NCI-H1092 (cell line): ENCODE measurements around the gene WDR77.

ENCODE experiments used
- DNase-seq: peaks from one replicate; lab custom pipeline; 2025; lab: John Stamatoyannopoulos, UW

WDR77 gene

DNA sequence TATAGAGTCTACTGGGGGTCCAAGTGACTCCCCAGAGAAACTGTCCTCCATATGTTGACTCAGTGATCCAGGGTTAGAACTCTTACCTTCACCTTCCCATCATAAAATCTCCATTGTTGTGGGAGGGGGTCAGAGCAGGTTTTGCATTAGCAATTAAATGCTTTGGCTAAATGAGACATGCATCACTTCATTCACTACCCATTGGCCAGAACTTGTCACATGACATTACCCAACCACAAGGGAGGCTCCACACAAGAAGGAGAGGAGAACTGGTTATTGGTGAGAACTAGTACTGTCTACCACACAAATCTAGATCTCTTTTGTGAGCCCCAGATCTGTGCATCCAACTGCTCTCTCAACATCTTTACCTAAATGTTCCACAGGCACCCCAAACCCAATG lies 20.5 kb upstream of the WDR77 start:
- no peak for DNase-seq

DNA sequence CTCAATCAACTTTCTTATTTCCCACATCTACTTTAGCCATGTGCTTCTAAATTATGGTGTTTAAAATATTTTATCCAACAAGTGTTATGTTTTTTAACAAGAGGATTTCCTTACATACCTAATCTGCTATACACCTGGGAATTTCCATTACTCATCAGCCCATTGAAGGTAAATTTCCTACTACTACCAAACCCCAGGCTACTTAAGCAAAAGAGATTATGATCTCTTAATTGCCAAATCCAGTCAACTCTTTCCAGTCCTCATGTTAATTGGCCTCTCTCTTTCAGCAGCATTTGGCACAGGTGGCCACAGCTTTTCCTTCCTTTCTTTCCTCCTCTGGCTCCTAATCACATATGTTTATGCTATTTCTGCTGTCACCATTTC lies 19.7 kb upstream of the WDR77 start:
- DNase-seq, result no peak

DNA sequence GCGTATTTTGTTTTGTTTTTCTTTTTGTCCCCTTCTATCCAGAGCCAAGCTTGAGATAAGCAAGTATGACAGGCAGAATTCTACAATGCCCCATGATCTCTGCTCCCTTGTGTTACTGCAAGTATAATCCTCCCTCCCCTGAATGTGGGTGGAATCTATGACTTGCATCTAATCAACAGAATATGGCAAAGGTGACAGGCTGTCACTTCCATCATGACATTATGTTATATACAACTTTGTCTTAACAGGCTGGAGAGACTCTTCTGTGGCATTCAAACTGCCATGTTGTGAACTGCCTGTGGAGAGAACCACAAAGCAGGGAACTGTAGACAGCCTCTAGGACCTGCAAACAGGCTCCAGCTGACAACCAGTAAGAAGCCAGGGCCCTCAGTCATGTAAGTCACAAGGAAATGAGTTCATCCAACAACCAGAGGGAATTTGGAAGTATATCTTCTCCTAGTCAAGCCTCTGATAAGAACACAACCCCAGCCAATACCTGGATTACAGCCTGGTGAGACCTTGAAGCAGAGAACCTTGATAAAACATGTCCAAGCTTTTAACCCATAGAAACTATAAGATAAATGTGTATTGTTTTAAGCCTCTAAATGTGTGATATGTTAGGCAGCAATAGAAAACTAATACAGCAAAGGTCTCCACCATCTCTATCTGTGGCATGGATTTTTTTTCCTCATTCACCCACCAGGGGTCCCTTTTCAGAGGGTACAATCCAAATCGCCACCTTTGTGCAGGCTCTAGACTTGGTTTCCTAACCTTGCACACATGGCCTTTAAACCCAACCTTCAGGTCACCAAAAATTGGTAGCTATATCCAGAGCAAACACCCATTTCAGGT lies 19.0 kb upstream of the WDR77 start:
- no peak for DNase-seq

DNA sequence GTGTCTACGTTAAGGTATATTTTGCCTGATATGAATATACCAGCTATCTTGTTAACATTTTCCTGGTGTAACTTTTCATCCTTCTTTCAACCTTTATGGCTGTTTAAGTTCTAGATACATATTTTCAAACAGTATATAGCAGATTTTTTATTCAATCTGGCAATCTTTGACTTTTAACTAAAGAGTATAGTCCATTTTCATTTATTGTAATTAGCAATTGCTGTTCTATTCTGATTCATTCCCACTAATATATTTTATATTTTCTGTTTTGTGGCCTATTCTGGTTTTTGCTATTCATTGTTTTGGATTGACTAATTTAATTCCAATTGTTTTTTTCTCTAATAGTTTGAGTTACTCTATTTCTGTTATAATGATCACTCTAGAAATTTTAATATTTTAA lies 17.4 kb upstream of the WDR77 start:
- no peak for DNase-seq

DNA sequence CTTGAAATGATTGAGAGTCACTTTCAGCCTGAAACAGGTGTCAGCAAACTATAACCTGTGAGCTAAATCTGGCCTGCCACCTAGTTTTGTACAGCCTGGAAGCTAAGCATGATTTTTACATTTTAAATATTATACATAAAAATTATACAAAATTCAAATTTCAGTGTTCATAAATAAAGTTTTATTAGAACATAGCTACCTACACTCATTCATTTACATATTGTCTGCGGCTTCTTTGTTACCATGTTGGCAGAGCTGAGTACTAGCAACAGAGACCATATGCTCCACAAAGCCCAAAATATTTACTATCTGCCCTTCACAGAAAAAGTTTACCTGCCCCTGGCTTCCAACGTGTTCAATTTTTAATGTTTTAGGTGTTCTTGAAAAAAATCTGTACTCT lies 16.7 kb upstream of the WDR77 start:
- no peak for DNase-seq

DNA sequence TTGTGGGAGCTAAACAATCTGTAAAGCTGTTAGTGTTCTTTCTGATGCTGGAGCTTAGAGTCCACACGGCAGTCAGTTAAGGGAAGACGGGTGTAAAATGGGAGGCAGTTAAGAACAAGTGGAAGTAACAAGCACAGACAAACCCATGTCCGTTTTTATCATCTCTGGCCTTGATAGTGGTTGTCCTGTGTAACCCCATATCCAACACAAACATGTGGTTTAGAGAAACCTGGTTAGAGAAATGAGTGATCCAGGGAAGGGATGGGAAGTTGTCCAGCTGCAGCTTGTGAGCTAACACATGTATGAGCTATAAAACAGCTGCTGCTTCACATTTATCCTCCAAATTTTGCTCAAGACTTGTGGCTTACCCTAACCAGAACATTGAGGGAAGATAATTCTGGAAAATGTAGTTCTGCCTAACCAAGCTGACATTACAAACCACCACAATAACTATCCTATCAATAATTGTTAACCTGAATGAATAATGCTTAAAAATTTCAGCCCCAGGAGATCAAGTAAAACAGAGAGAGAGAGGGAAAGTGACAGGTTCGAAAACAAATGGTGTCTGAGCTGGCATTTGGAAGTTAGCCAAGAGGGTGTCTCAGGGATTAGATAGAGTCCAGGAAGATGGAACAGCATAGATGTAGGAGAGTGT lies 14.1 kb upstream of the WDR77 start:
- DNase-seq, result no peak

DNA sequence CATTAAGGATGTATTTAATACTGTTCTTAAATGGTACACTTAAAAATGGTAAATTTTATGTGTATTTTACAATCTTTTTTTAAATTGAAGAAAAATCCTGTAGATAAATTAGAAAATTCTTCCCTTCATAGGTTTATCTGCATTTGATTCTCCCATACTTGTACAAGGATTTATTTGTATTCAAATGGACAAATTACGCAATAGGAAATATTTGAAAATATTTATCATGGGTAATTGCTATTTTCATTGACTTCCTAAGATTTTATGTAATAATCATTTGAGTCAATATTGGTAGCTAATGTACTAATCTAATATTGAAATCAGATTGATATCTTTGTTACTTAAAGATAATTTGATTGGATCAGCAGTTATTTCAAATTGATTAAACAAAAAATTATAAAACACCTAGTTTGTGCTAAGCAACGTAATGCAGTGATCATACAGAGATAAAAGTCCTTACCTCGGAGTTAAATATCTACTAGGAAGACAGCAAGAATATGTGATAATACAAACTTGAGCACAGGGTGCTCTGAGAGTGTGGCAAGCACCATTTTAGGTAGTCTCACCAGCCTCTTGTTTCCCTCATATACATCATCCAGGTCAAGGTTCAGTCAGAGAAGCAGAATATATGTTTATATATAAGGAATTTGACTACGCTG lies 13.4 kb upstream of the WDR77 start:
- no peak for DNase-seq

DNA sequence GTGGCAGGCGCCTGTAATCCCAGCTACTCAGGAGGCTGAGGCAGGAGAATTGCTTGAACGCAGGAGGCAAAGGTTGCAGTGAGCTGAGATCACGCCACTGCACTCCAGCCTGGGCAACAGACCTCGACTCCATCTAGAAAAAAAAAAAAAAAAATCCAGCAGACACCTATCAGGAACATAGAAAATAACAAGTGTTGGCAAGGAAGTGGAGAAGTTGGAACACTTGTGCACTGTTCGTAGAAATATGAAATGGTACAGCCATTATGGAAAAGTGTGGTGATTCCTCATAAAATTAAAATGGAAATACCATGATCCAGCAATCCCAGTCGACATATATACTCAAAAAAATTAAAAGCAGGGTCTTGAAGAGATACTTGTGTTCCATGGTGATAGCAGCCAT lies 12.7 kb upstream of the WDR77 start:
- DNase-seq, result no peak

DNA sequence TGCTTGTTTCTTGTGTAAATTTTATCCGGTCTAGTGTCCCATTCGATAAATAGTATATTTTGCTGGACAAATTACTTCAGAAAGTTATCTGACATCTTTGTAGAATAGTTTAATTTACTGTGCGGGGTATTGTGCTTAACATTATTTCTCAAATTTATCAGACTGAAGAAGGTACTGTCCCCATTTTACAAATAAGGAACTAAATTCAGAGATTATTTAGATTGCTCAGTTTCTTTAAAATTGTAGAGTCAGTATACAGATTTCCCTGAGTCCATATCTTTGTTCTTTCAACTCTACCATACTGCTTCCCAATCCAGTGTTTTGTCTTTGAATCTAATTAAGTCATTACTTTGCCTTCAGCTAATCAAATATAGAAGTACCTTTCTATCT lies 6.6 kb upstream of the WDR77 start:
- no peak for DNase-seq

DNA sequence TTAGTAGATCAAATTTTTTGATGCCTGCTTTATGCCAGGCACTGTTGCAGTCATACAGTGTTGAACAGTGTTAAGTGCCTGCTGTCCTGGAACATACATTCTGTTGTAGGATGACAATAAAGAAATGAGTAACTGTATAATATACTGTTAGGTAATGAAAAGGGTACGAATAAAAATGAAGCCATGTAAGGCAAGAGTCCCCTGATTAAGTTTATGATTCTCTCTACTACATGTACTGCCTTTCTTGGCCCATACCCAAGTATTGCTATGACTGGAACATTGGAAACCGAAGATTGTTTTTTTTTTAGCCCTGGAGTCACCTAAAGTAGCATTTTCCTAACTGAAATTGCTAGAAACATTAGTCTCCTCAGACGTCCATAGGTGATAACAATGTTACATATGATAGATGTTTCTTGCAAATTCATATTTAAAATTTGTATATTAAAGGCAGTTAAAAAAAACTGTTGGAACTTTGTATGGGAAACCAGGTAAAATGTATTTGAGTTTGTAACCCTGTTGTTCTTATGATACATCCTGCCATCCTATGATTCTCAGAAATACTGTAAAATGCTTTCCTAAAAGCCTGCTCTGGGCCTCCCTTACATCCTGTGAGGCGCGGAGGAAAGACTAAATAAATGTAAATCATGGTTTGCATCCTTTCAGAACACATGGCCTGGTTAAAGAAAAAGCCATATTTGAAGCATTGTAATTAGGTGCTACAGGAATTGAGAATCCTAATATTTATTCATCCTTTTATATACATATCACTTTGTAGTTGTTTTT lies 6.0 kb upstream of the WDR77 start:
- no peak for DNase-seq

DNA sequence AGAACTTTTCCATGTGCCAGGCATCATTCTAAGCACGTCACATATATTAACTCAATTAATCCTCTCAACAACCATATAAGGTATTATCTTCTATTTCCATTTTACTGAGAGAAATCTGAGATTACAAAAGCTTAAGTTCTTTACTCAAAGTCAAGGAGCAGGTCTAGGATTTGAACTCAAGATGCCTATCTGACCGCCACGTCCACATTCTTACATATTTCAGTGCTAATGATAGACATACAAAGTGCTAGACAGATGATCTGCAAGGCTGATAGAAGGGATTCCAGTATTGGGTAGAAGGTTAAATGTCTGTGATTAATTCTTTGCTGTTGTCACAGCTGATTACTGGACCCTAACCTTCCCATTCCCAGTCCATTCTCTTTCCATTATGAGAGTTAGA lies 4.7 kb upstream of the WDR77 start:
- no peak for DNase-seq

DNA sequence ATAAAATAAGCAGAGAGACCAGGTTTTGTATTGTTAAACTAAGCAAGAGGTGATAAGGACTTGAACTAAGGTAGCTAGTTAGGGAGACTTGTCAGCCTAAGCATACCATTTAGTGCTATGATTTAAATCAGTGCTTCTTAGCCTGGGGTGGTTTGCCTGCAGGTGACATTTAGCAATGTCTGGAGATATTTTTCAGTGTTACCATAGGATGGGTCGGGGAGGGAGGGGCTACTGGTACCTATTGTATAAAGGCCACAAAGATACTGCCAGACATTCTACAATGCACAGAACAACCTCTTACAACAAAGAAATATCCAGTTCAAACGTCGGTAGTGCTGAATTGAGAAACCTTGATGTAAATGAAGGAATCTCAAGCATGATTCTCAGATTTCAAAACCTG lies 3.5 kb upstream of the WDR77 start:
- DNase-seq, result no peak

DNA sequence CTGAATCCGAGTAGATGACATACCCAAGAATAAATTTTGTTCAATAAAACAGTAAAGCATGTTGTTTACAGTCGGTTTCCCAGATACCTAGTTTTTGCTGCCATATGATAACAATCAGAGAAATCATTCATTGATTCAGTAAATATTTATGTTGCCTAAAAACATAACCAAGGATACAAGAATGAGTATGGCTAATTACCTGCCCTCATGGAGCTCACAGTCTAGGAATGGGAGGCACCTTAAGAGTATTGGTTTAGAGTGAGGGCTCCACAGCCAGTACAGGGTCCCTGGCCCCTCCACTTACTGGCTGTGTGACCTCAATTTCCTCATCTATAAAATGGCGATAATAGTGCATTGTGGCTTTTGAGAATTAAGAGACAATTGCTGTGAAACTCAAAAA lies 1.1 kb upstream of the WDR77 start:
- DNase-seq, result no peak

DNA sequence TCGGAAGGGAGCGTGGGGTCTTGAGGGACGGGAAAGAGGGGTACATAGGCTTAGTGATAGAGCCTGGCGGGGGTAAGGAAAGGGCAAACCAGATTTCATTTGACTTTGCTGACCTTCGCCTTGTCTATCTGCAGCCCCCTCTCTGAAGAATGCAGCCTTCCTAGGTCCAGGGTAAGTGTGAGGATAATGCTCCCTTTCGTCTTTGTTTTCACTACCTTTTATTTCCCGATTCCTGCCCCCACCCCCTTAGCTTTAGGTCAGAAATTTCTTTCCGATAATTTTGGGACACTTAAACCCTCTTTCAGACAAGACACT lies 604 bp upstream of the WDR77 start:
- no peak for DNase-seq

DNA sequence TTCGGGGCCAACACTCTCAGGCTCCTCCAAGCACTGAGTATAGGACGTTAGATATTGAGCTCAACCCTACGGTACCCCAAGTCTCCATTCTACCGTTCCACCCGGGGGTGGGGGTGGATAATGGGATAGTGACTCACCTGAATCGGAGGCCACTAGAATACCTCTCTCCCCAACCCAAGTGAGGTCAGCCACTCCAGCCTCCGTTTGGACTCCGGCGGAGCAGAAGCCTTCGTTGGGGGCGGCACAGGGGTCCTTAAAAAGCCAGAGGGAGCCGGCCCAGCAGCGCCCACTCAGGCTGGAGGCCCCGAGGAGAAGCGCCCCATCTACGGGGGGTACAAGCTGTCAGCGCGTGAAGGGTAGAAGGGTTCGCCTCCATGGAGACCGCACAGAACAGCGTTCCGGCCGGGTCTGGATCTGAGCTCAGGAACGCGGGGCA lies 556 bp downstream of the WDR77 start:
- no peak for DNase-seq

DNA sequence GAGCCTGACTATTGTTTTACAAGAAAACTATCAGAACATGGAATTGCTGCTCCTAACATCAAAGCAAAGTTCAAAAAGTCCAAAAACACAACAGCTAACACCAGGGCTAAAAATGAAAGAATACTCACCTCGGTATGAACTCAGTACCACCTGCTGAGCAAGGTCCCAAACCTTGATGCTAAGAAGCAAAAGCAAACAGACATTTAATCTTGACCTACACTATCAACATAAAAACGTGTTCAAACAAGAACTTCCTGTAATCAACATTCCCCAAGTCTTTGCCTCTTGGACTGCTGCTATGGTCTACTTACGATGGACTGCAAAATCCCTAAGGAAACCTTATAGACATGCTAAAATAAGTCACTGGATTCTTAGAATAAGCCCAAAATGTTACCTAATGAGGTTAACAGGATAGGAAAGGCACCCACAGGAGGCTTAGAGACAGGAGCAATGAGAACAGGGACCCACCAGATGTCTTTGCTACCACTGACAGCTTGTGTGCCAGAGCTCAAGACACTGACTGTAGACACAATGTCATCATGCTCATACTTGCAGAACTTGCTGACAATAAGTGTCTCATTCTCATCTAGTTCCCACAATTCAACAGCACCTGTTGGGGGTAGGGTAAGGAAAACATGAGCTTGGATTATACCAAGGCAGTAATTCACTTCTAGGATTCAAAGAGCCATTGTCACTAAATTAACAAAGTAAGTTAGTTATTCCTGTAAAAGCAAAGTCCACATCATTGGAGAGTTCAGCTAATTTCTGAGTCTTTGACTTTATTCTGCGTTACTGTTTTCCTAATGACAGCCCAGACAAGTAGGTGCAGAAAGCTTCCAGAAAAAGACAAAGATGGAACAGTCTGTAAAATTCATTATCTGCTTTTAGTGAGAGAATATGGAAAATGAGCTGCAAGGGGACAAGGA lies 1.8 kb downstream of the WDR77 start:
- DNase-seq, result no peak

DNA sequence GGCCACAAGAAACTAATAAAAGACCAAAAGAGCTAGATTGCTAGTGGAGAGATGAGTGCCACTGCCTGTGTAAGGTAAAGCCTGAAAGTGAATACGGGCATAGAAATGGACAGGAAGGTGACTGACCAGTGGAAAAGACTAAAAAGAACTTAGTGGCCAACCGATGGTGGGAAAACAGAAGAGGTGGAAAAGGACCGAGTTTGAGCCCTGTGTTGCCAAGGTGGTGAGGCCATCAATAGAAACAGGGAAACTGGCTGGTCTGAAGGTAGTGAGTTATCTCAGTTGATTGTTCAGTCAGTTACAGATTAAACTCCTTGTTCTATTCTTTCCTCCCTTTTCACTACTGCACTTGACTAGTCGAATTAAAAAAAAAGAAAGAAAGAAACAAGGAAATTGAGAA lies 2.5 kb downstream of the WDR77 start:
- DNase-seq, result no peak

DNA sequence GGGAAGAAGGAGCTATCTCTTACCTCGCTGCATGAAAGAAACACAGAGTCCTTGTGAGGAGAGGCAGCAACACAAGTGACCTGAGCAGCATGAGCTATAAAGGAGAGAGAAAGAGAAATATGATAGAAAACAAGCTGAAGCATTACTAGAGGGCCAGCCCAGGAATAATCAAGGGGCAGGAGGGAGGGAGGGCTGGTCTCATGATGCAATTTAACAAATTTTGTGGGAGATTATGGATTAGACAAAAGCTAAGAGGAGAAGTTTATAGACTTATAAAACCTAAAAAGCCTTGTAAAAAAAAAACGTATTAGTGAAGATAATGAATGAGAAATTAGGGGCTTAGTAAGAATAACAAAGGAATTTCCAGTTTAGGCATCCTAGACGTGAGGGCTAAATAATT lies 5.0 kb downstream of the WDR77 start:
- DNase-seq, result no peak

DNA sequence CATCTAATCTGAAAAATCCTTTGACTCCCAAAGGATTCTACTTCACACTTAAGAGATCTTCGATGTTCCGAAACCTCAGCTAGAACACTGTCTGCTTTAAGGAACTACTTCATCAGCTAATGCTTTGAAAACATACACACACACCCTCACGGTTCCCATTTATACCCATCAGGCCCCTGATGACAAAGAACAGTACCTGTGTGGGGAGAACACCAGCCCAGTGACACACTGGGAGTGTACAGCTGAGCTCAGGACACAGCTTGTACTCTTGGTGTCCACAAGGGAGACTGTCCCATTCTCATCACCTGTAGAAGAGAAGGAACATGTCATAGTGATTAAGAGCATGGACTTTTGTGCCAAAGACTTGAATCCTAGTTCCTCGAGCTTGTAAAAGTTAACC lies 6.6 kb downstream of the WDR77 start:
- DNase-seq, result no peak

DNA sequence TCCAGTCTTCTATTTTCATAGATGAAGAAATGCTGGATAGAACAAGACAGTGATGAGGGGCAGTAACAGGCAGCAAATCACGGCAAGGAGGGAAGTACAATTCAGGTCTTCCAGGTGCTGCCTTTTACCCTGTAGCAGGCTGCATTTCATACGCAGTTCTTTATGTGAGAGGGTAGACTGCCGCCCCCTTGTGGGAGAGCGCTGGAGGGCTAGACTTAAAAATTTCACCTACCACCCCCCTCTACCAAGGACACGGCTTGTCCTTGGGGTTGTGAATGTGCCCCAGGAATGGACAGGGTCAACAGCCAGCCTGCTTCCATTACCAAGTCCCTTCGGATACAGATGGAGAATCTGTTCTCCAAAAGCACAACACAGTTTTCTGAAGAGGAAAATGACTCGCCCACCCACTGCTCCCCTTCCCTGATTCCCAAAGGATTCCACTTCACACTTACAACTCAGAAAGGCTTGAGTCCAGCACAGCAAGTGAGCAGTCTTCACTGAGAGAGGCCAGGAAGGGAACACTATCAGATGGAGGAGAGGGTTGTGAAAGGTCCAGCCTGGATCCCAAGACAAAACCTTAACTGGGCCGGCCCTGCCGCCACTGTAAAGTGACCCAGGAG lies 7.4 kb downstream of the WDR77 start:
- no peak for DNase-seq
